GM18526 (cell line): ENCODE results near the gene HDAC4.

Experiments
- POLR2A ChIP-seq: IDR thresholded peaks from 3 replicates; pipeline ENCODE4 v1.6.1; 2011; ENCODE audit not compliant: insufficient read length; ENCODE audit errors: extremely low read depth

HDAC4 gene

GRCh38 chr2:239225371-239225851, 175.4 kb downstream of the HDAC4 start:
- TF ChIP-seq POLR2A, result no peak

- TF ChIP-seq POLR2A, result no peak
These were observed 175.9 kb downstream of the HDAC4 start for GRCh38 chr2:239224955-239225354.

GRCh38 chr2:239224199-239224570, 176.6 kb downstream of the HDAC4 start:
- no peak for TF ChIP-seq POLR2A

- no peak for TF ChIP-seq POLR2A
These were observed 177.3 kb downstream of the HDAC4 start for GRCh38 chr2:239223310-239224198.

GRCh38 chr2:239222706-239223309, 178.0 kb downstream of the HDAC4 start:
- TF ChIP-seq POLR2A, result no peak

GRCh38 chr2:239222312-239222660, 178.5 kb downstream of the HDAC4 start:
- no peak for TF ChIP-seq POLR2A

- no peak for TF ChIP-seq POLR2A
These were observed 179.8 kb downstream of the HDAC4 start for GRCh38 chr2:239220981-239221396.

GRCh38 chr2:239220341-239220740, 180.5 kb downstream of the HDAC4 start:
- TF ChIP-seq POLR2A, result no peak

- no peak for TF ChIP-seq POLR2A
These were observed 184.1 kb downstream of the HDAC4 start for GRCh38 chr2:239216614-239217273.

- no peak for TF ChIP-seq POLR2A
These were observed 184.7 kb downstream of the HDAC4 start for GRCh38 chr2:239215988-239216613.

GRCh38 chr2:239215136-239215925, 185.5 kb downstream of the HDAC4 start:
- TF ChIP-seq POLR2A, result no peak

- no peak for TF ChIP-seq POLR2A
These were observed 186.1 kb downstream of the HDAC4 start for GRCh38 chr2:239214725-239215124.

GRCh38 chr2:239213643-239214101, 187.1 kb downstream of the HDAC4 start:
- TF ChIP-seq POLR2A, result no peak

- TF ChIP-seq POLR2A, result no peak
These were observed 187.7 kb downstream of the HDAC4 start for GRCh38 chr2:239212929-239213642.
